ENCODE measurements around the gene TAS2R9.
"Not testable (repeated sequence)": the region's sequence is repeated elsewhere in the genome, so short reads cannot be mapped to it uniquely, and the experiment has no call there.

TAS2R9 gene

GRCh38 chr12:10810068-10810467 lies at the start of gene TAS2R9:
TSS of gene TAS2R9 (minus strand) at chr12:10810168. CDS start at chr12:10810075, 93 bp downstream.
- no peak for DNase-seq

GRCh38 chr12:10855807-10856206 lies 45.8 kb upstream of the TAS2R9 start:
- DNase-seq, result no peak

GRCh38 chr12:10853776-10854175 lies 43.8 kb upstream of the TAS2R9 start:
- DNase-seq, result no peak

GRCh38 chr12:10851243-10851858 lies 41.4 kb upstream of the TAS2R9 start:
- no peak for DNase-seq

- DNase-seq, result no peak
These were observed 39.5 kb upstream of the TAS2R9 start, which contains the start of gene PRR4 for GRCh38 chr12:10849425-10849878. TSS of gene PRR4 (minus strand) at chr12:10849475. CDS start at chr12:10849437, 38 bp downstream.

GRCh38 chr12:10847744-10848143 lies 37.8 kb upstream of the TAS2R9 start:
- no peak for DNase-seq

GRCh38 chr12:10842862-10843261 lies 32.9 kb upstream of the TAS2R9 start:
- no peak for DNase-seq

- no peak for DNase-seq
These were observed 28.5 kb upstream of the TAS2R9 start for GRCh38 chr12:10838461-10838860.

GRCh38 chr12:10829994-10830393 lies 20.0 kb upstream of the TAS2R9 start:
- DNase-seq, result no peak

GRCh38 chr12:10826258-10826657 lies 16.3 kb upstream of the TAS2R9 start, which contains the start of gene TAS2R10:
TSS of gene TAS2R10 (minus strand) at chr12:10826358. CDS start at chr12:10826269, 89 bp downstream.
- no peak for DNase-seq

- DNase-seq, result no peak
These were observed 15.0 kb upstream of the TAS2R9 start for GRCh38 chr12:10824957-10825356.

GRCh38 chr12:10811883-10812536 lies 2.0 kb upstream of the TAS2R9 start:
- no peak for DNase-seq

GRCh38 chr12:10807186-10807585 lies 2.8 kb downstream of the TAS2R9 start, which contains the start of gene TAS2R8:
TSS of gene TAS2R8 (minus strand) at chr12:10807286. CDS start at chr12:10806980, 306 bp downstream.
- DNase-seq, result no peak

GRCh38 chr12:10802587-10802986 lies 7.4 kb downstream of the TAS2R9 start, which contains the start of gene TAS2R7:
TSS of gene TAS2R7 (minus strand) at chr12:10802627. CDS start at chr12:10802570, 57 bp downstream.
- DNase-seq, result no peak

GRCh38 chr12:10801741-10802140 lies 8.2 kb downstream of the TAS2R9 start:
- DNase-seq, result no peak

GRCh38 chr12:10794222-10794621 lies 15.7 kb downstream of the TAS2R9 start:
- no peak for DNase-seq

GRCh38 chr12:10791769-10792168 lies 18.2 kb downstream of the TAS2R9 start:
- DNase-seq, result not testable (repeated sequence)

GRCh38 chr12:10783252-10783651 lies 26.7 kb downstream of the TAS2R9 start:
- no peak for DNase-seq

- no peak for DNase-seq
These were observed 30.9 kb downstream of the TAS2R9 start for GRCh38 chr12:10779103-10779502.

GRCh38 chr12:10771132-10771733 lies 38.7 kb downstream of the TAS2R9 start:
- DNase-seq, result peak; percentile 6

GRCh38 chr12:10759657-10760056 lies 50.3 kb downstream of the TAS2R9 start:
- DNase-seq, result no peak
